Fibroblast of the aortic adventitia (primary cell): ENCODE results near the gene PI4KA. TPM values are rescaled to one million over a fixed set of nuclear protein-coding genes. Genes with fewer than 3 reads are reported as not detected.
"Not testable (repeated sequence)": the region's sequence is repeated elsewhere in the genome, so short reads cannot be mapped to it uniquely, and the experiment has no call there.

ENCODE experiments used
- DNase-seq: peaks from one replicate; pipeline ENCODE4 v3.0.0-alpha.2; 2010; ENCODE audit warnings: low read depth
- H3K4me3 ChIP-seq: 2 replicates; pipeline ENCODE4 v1.5.1; 2011; ENCODE audit warnings: low read depth, mild to moderate bottlenecking, control low read depth, low read length, moderate library complexity
- total RNA-seq: library from RNA; depleted of rRNA; stranded (reverse); fragments of >200 nt; gene quantifications from 2 replicates; pipeline ENCODE4 v1.2.3, GENCODE V29; 2012; ENCODE audit warnings: low replicate concordance
- TF ChIP-seq, protein P1 (sequence below): IDR thresholded peaks from 2 replicates; pipeline ENCODE4 v1.5.1; 2011; ENCODE audit warnings: mild to moderate bottlenecking, low read length, control low read depth, inconsistent platforms; ENCODE audit not compliant: insufficient read depth

PI4KA gene
- total RNA-seq, 1 donor: 49.9 TPM

DNA sequence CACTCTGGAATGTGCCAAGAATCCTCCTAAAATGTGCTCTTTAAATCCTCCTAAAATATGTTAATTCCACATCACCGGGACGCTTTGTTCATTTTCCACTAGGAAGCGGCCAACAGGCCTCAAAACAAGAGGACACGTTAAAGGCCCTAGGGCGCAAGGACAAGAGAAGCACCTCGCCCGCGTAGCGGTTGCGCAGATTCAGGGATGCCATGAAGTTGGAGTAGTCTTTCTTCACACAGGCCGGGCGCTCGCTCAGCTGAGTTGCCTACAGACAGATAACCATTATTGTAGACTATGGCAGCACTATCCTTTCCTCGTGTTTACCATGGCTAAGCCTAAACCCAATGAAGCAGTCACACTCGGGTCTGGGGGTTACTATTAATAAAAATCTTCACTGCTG, 114.2 kb downstream of the PI4KA start:
- no peak for DNase-seq
- H3K4me3 ChIP-seq: no peak overlapping the region
- TF ChIP-seq, protein P1, sequence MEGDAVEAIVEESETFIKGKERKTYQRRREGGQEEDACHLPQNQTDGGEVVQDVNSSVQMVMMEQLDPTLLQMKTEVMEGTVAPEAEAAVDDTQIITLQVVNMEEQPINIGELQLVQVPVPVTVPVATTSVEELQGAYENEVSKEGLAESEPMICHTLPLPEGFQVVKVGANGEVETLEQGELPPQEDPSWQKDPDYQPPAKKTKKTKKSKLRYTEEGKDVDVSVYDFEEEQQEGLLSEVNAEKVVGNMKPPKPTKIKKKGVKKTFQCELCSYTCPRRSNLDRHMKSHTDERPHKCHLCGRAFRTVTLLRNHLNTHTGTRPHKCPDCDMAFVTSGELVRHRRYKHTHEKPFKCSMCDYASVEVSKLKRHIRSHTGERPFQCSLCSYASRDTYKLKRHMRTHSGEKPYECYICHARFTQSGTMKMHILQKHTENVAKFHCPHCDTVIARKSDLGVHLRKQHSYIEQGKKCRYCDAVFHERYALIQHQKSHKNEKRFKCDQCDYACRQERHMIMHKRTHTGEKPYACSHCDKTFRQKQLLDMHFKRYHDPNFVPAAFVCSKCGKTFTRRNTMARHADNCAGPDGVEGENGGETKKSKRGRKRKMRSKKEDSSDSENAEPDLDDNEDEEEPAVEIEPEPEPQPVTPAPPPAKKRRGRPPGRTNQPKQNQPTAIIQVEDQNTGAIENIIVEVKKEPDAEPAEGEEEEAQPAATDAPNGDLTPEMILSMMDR: no peak

DNA sequence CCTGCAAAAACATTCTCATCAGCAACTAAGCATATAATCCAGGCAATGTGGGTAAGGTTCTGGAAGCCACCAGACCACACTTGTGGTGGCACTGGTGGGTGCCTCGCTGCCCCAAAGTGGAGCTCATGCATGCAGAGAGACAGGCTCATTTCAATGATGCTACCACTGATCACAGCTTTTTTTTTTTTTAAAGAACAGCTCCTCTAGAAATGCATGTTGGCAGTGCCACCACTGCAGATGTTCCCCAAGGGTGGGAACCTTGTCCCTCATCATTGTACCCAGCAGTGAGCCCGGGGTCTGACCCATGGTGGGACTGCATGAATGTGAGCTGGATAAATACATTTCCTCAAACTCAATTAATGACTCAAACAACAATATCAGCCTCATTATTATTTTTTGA, 115.8 kb downstream of the PI4KA start:
- H3K4me3 ChIP-seq: no peak overlapping the region
- no peak for DNase-seq
- TF ChIP-seq, protein P1: no peak

GRCh38 chr22:20741634-20742581, 116.7 kb downstream of the PI4KA start:
- DNase-seq: peak; percentile 22
- TF ChIP-seq, protein P1: peak; percentile 49

GRCh38 chr22:20741008-20741633, 117.5 kb downstream of the PI4KA start:
- TF ChIP-seq, protein P1: no peak
- DNase-seq: no peak
- H3K4me3 ChIP-seq: no peak overlapping the region

More at GRCh38 chr22:20741634-20742581, 116.7 kb downstream of the PI4KA start:
- no peak overlapping the region for H3K4me3 ChIP-seq

DNA sequence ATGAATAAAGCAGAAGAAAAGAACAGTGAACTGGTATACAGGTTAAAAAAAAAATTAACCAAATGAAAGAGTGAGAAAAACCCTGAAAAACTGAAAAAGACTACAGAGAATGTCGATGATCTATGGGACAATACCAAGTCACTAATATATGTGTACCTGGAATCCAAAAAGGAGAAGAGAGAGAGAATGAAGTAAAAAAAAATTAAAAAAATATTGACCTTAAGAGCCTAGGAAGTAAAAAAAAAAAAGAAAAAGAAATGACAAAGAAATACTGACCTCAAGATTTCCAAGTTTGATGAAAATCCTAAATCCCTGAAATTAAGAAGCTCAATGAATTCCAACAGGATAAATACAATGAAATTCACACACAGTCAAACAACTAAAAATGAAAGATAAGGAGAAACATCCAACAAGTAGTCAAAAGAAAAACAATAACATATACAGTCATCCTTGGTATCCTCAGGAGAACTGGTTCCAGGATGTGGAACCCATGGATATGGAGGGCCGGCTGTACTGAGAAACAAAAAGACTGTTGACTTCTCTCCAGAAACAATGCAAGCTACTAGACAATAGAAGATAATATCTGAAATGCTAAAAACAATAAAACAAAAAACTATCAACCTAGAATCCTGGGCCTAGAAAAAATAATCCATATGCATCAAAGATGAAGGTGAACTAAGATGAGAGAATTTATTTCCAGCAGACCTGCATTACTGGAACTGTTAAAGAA, 118.2 kb downstream of the PI4KA start:
- H3K4me3 ChIP-seq: no peak overlapping the region
- TF ChIP-seq, protein P1: no peak
- DNase-seq: no peak

DNA sequence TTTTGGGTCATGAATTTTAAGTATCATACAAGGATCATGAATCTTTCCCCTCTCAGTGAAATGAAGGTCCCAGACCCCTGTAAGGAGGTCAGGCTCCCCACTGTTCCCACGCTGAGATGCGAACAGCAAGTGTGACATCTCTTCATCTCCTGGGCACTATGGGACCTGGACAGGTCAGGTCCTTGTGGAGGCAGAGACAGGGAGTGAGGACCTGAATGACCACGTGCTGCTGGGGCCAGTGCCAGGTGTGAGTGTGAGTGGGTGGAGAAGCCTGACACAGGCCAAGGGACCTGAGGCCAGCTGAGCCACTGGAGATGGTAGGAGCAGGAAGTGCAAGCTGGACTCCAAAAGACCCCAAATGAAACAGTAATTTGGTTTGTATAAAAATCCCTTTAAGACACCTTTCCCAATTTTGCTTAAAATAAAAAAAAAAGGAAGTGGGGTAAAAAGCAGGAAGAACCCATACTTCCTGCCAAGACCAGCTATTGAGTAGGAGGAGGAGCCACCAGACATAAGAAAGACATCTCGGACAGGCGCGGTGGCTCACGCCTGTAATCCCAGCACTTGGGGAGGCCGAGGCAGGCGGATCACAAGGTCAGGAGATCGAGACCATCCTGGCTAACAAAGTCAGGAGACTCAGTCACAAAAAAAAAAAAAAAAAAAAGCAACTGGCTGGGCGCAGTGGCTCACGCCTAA, 120.1 kb downstream of the PI4KA start:
- no peak for DNase-seq
- TF ChIP-seq, protein P1: no peak
- H3K4me3 ChIP-seq: no peak overlapping the region

GRCh38 chr22:20736891-20737290, 121.7 kb downstream of the PI4KA start:
- DNase-seq, H3K4me3 ChIP-seq: not testable (repeated sequence)

DNA sequence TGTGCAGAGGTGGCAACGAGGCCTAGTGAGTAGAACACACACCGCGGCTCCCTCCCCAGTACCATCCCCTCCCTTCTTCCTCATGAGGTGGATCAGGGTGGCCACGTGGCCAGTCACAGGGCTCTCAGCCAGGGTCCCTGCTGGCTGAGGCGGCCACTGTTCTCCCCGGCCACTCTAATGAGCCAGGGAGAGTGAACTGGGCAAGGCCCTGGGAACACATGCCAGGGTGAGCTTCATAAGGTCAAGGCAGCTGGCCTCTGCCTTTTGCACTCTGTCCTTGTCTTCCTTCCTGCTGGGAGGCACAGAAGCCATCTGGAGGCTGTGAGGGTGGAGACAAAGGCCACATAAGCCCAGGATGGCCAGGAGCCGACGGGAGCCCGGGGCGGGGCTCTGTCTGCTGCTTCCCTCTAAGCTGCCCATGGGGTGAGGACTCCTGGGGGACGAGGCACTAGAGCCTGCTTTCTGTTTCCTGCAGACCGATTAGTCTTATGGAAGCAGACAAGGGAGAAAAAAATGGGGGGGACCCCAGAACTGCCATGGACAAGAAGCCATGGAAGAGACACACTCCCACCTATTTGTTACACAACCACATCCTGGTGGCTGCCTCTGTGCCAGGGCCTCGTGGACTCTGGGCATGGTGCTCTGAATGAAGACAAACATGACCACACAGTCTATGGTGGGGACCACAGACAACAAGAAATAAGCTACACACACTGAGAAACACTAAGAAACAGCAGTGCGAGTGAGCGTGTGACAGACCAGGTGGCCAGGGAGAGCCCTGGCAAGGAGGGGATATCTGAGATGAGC, 123.1 kb downstream of the PI4KA start:
- H3K4me3 ChIP-seq, DNase-seq: not testable (repeated sequence)

GRCh38 chr22:20732431-20732830, 126.2 kb downstream of the PI4KA start:
- not testable (repeated sequence) for H3K4me3 ChIP-seq

More at GRCh38 chr22:20732431-20732830, 126.2 kb downstream of the PI4KA start:
- not testable (repeated sequence) for DNase-seq
